Omental fat pad (tissue), 4 donors: ENCODE results near the gene MYO1E. TPM values are rescaled to one million over a fixed set of nuclear protein-coding genes. Genes with fewer than 3 reads are reported as not detected.

ENCODE experiments used
- ATAC-seq: fragments of 150-250 bp; one replicate; pipeline ENCODE4 v1.9.1; 2016; ENCODE audit warnings: mild to moderate bottlenecking, moderate library complexity; ENCODE audit not compliant: low FRiP score
- DNase-seq: peaks from one replicate; pipeline ENCODE4 v3.0.0-alpha.2; 2019; ENCODE audit warnings: low spot score
- total RNA-seq, 4 donors: library from RNA; depleted of rRNA; stranded (reverse); fragments of >200 nt; gene quantifications; one replicate each; pipeline ENCODE4 v1.1.0, GENCODE V29; 2016
- TF ChIP-seq, protein P1 (sequence below), 3 donors: fragments of 450-650 bp; IDR thresholded peaks; one replicate each; pipeline ENCODE4 v1.5.1; 2016 to 2017; ENCODE audit warnings: antibody characterized with exemption in 3 of 3, mild to moderate bottlenecking in 3 of 3, moderate library complexity in 2 of 3

MYO1E gene
- total RNA-seq, 4 donors from 2014 or later = 35.7 to 193 (median 68.0) TPM

DNA sequence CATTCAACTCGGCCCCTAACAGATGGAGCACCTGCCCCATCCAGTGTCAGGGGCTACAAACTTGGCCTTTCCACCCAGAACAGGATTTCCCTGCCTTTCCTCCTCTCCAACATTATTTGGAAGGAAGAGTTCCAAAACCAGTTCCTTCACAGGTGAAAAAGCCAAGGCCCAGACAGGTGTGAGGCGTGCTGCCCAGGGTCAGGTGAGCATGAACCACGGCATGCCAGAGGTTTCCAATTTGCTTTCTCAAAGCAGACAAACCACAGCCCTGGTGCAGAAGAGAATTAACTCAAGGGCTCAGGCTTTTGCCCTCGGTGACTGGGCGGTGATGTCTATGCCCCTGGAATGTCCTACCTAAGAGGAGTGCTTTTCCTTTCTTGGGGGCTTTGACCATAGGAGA, 122.9 kb downstream of the MYO1E start:
- TF ChIP-seq, protein P1, sequence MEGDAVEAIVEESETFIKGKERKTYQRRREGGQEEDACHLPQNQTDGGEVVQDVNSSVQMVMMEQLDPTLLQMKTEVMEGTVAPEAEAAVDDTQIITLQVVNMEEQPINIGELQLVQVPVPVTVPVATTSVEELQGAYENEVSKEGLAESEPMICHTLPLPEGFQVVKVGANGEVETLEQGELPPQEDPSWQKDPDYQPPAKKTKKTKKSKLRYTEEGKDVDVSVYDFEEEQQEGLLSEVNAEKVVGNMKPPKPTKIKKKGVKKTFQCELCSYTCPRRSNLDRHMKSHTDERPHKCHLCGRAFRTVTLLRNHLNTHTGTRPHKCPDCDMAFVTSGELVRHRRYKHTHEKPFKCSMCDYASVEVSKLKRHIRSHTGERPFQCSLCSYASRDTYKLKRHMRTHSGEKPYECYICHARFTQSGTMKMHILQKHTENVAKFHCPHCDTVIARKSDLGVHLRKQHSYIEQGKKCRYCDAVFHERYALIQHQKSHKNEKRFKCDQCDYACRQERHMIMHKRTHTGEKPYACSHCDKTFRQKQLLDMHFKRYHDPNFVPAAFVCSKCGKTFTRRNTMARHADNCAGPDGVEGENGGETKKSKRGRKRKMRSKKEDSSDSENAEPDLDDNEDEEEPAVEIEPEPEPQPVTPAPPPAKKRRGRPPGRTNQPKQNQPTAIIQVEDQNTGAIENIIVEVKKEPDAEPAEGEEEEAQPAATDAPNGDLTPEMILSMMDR (IDR thresholded peaks at IDR 0.05) = no peak
- no peak for ATAC-seq
- no peak for DNase-seq

GRCh38 chr15:59247364-59247763, 125.3 kb downstream of the MYO1E start:
- TF ChIP-seq, protein P1 (IDR thresholded peaks at IDR 0.05) = no peak
- ATAC-seq (no peak), DNase-seq (no peak)

DNA sequence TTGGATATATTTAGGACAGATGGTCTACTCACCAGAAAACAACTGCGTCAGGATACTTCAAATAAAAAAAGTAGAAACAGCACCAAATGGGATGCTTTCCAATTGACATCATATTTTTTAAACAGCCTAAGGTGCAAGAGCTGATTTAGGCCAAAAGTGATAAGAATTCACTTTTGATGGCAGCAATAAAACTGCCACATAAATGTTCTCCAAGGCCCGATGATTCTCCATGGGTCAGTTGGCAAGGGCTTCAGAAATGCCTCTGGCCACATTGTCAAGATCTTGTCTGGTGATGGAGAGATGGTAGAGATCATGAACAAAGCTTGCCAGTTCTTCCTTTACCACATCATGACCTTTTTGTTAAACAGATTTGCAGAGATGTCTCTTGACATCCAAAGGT, 127.1 kb downstream of the MYO1E start:
- DNase-seq = no peak
- TF ChIP-seq, protein P1 (IDR thresholded peaks at IDR 0.05) = no peak
- no peak for ATAC-seq

DNA sequence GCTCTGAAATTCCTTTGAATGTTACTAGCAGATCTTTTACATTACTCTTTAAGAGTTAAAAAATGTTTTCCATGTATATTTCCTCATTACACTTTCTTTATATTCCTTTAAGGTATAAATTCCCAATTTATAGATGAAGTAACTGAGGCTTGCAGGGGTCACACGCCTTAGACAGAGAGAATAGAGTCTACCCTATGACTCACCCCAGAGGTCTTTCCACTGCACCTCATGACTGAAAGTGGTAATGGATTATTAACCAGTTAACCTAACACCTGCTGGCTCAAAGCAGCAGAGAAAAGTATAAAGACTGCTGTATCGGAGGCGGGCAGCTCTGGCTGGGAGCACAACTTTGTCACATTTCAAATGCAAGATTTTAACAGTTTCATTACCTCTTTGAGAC, 128.3 kb downstream of the MYO1E start:
- DNase-seq (no peak), ATAC-seq (no peak)
- TF ChIP-seq, protein P1 (IDR thresholded peaks at IDR 0.05) = no peak

DNA sequence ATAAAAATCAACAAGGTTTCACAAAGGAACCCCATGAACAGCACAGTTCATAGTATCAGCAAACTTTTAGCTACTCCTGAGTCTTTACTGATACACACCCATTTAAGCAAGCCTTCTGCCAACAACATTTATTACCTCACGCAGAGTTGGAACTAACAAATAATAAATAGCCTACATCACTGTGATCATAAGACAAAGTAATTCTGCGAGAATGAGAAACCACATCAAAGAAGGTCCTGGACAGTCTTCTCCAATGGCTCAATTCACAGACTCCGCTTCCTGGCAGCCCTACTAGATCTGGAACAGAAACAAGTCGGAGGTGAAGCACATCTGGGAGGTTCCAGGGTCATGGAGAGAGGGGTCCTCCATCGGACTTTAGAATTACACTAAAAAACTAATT, 129.0 kb downstream of the MYO1E start:
- ATAC-seq (no peak), DNase-seq (no peak)
- TF ChIP-seq, protein P1 (IDR thresholded peaks at IDR 0.05) = no peak

- DNase-seq (no peak), ATAC-seq (no peak)
- TF ChIP-seq, protein P1 (IDR thresholded peaks at IDR 0.05) = no peak
Measured at GRCh38 chr15:59242649-59243048, 130.0 kb downstream of the MYO1E start.

DNA sequence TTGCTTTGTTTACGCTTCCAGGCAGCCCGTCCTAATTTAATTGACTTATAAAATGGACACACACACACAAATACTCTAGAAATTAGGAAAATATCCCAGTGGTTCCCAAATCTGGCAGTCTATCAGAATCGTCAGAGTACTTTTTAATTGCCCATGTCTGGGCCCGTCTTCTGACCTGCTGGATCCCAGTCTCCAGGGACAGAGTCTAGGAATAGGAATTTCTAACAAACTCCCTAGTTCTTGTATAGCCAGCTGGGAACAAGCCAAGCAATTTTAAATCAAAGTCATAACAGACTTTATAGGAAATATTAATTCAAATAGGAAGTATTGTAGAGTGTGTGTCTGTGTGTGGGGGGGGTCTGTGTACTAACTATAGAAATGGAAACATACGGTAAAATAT, 132.6 kb downstream of the MYO1E start:
- TF ChIP-seq, protein P1 (IDR thresholded peaks at IDR 0.05) = no peak
- no peak for DNase-seq
- no peak for ATAC-seq
